CD4-positive, alpha-beta T cell treated with Interleukin-2 at 100 ng/mL for 4 hours (primary cell): Measurements from ENCODE around the gene ZNRF2.
A peak's percentile ranks its signal among the peaks of the same experiment; 100 is the strongest.

Experiments
- DNase-seq: peaks from one replicate; pipeline ENCODE4 v3.0.0-alpha.2; 2020; ENCODE audit warnings: low spot score

The ZNRF2 gene

DNA sequence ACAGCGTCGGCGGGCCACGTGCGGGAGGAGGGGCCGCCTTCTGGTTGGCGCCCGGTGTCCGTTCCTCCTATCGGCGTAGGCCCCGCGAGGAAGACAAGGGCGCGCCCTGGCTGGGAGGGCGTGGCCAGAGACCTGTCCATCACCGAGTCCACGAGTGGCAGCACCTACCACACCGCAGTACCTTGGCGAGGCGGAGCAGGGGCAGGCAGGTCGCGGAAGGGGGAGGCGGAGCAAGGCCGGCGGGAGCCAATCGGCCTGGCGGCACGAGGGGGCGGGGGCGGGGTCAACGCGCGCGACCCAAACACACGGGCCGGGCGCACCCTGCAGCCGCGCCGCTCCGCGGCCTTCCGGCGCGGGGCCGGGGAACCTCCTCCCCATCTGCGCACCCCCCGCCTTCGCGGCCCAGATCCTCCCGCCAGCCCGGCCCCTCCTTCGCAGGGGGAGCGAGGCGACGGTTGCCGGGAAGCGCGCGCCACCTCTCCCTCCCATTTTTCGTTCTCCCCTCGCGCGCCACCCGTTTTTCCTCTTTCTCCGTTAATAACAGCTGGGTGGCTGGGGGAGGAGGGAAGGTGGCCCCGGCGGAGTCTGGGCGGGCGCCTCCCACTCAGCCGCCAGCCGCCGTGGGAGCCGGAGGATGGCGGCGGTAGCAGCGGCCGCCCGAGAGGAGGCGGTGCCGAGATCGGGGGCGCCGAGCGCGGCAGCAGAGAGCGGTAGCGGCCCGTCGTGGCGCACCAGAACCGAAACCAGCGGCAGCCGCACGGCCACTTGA lies at the start of gene ZNRF2:
TSS of gene ZNRF2 (plus strand) at position 300 of the 769 bp plus-strand sequence. CDS start 761 bp downstream, outside the sequence.
- DNase-seq: peak; percentile 99

- no peak for DNase-seq
These were observed 47.1 kb upstream of the ZNRF2 start for GRCh38 chr7:30237271-30237695.

GRCh38 chr7:30238721-30239441 lies 45.5 kb upstream of the ZNRF2 start:
- no peak for DNase-seq

DNA sequence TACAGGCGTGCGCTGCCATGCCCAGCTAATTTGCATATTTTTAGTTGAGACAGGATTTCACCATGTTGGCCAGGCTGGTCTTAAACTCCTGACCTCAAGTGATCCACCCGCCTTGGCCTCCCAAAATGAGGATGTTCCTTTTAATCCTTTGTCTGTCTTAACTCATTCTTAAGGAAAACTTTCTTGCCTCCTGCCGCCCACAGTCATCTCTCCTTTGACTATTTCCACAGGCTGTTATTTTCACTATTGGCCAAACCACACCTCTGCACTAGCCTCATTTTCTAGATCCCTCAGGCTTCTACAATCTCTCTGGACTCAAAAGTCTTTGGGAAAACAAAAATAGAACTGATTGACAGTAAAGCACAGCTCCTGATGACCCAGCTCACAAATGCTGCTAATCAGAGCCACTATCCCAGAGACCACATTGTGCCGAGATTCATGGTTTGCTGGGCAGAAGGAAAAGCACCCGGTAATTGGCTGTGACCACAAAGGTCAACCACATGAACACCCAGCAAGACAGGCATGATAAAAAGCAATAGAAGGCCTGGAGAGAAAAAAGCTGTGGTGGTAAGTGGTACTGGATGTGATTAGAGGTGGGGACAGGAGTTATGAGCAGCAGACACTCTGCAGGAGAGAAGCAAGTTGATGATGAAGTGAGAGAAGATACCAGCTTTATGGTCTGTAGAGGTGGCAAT lies 44.1 kb upstream of the ZNRF2 start:
- no peak for DNase-seq

- DNase-seq: no peak
These were observed 42.6 kb upstream of the ZNRF2 start for GRCh38 chr7:30241767-30242166.

DNA sequence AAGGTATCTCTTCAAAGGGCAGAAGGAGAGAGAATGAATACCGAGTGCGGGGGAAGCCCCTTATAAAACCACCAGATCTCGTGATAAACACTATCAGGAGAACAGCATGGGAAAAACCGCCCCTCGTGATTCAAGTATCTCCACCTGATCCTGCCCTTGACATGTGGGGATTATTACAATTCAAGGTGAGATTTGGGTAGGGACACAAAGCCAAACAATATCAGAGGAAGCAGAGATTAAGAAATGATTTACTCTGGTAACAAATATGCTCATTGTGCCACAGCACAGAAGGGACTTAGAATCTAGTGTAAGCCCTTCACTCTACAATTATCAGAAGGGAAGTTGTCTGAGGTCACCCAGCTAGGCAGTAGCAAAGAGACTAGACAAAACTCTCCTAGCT lies 40.1 kb upstream of the ZNRF2 start:
- no peak for DNase-seq

DNA sequence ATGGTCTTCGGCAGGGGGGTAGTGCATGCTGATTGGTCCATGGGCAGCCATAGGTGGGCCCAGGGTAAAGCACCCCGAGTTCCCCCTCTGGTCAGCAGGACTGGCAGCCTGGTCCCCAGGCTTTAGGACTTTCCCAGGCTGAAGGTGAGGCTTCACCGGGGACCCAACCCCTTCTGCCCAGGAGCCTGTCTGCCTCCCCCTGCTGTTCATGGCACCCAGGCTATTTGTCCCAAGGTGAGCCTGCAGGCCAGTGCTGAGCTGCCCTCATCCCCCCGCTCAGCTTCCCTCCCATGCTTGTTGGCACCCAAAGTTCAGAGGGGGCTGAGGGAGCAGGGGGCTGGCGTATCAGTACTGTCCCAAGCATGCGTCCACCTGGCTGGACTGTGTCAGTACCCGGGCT lies 38.5 kb upstream of the ZNRF2 start:
- DNase-seq: no peak

- no peak for DNase-seq
These were observed 38.0 kb upstream of the ZNRF2 start for GRCh38 chr7:30246392-30246791.

- no peak for DNase-seq
These were observed 36.6 kb upstream of the ZNRF2 start for GRCh38 chr7:30247541-30248401.

GRCh38 chr7:30249316-30249715 lies 35.1 kb upstream of the ZNRF2 start:
- DNase-seq: no peak

- DNase-seq: no peak
These were observed 34.2 kb upstream of the ZNRF2 start for GRCh38 chr7:30249986-30250774.

DNA sequence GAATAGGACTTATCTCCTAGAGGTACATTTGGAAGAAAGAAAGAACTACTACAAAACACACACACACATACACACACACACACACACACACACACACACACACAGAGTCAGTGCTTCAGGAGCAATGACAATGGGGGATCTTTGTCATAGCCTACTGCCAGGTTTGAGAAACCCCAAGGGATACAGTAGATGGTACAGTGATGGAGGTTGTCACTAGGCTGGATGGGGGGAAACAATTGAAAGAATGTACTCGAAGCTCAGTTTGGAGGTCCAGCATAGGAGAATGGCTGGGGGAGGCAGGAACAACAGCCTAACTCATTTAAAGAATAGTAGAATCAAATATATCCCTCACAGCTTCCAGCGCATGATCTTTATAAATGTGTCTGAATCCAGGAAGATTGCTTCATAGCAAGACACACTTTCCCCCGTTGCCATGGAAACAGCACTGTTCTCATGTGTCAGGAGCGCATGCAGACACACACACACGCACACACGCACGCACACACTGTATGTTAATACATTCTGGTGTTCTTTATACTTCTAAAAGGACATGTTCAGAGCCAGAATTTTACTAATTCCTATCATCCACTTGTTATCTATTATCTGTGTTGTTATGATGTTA lies 32.6 kb upstream of the ZNRF2 start:
- DNase-seq: no peak

- no peak for DNase-seq
These were observed 31.3 kb upstream of the ZNRF2 start for GRCh38 chr7:30252885-30253795.

DNA sequence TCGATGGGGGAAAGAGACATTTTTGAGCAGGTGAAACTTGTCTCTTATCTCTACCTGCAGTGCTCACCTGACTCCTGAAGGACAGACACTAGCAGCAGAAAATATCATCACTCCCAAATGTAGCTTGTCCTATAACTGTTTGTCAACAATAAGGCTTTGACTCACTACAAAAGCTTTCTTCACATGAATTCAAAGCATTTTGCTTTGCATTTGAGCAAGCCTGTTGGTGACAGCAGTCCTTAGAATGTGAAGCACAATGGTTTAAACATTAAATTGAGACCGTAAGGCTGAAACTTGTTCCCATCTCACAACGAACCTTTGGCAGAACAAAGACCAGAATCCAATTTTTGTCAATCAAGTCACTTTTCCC lies 30.6 kb upstream of the ZNRF2 start:
- DNase-seq: no peak

DNA sequence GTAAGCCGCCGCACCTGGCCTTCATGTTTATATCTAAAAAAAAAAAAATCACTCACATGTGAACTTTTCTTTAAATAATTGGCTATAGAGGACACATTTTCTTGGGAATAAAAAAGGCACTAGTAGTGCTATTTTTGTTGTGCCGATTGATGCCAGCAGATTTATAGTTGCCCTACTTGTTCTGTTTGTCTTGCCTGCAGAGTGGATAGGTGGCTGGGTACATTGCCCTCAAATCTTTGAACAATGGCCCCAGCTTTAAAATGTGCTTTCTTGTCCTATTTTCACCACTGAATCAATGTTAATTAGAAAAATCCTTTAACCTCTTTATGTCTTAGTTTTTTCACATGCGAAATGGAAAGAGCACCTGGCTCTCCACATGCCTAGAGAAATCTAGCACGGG lies 30.1 kb upstream of the ZNRF2 start:
- no peak for DNase-seq

DNA sequence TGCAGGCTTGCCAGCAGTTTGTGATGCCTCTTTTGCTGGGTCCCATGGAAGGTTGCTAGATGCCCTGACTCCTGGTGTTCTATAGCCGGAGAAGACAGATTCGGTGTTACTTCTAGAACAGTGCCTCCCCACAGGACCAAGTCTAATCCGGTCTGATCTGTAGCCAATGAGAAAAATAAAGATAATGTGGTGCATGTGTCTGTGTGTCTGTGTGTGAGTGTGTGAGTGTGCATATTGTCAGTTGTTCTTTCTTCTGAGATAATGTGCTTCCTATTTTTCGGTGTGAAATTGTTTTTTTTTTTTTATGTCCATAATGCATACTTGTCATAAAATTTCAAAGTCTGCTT lies 29.7 kb upstream of the ZNRF2 start:
- DNase-seq: no peak

- no peak for DNase-seq
These were observed 29.2 kb upstream of the ZNRF2 start for GRCh38 chr7:30255064-30255769.

- DNase-seq: no peak
These were observed 28.0 kb upstream of the ZNRF2 start for GRCh38 chr7:30256349-30256858.

GRCh38 chr7:30260246-30260768 lies 24.1 kb upstream of the ZNRF2 start:
- DNase-seq: no peak
